K562 (cell line): ENCODE data around the gene ASCC3. TPM values are rescaled to one million over a fixed set of nuclear protein-coding genes. Genes with fewer than 3 reads are reported as not detected.

Experiments used
- ATAC-seq: fragments of 200-7000 bp; cut with Tn5 transposase; 3 replicates; pipeline ENCODE4 v1.9.1; 2020; ENCODE audit warnings: moderate library complexity
- BruUV-seq: library from RNA; stranded (reverse); fragments of 400-500 nt; replicated peaks from 2 replicates; lab custom pipeline; 2021; lab: Mats Ljungman, UMichigan
- CTCF ChIA-PET: fragments of 300-600 bp; formaldehyde crosslinking; extraction: SDS; loops from one replicate; lab custom pipeline; 2021; ENCODE audit warnings: low intra/inter-chr PET ratio; lab: Yijun Ruan, JAX
- POLR2A ChIA-PET: fragments of 300-600, 350-650 bp; sonication (Branson Sonifier 250); formaldehyde crosslinking; extraction: SDS; loops from one replicate; lab custom pipeline; 2021; ENCODE audit warnings: antibody characterized with exemption, inconsistent platforms; lab: Yijun Ruan, JAX
- DNase-seq, 4 experiments: peaks; one replicate each; pipeline versions ENCODE4 v3.0.0 to v3.0.0-alpha.2; 2011 to 2018; ENCODE audit warnings: low spot score in 3 of 4, mixed read lengths in 3 of 4; ENCODE audit errors: extremely low read depth in 1 of 4
- FAIRE-seq: peaks from 2 replicates; lab custom pipeline; 2011; peaks lifted over from hg19 to GRCh38; lab: Jason Lieb, UNC
- H2AFZ ChIP-seq: 2 replicates; pipeline ENCODE4 v1.6.0; 2011; ENCODE audit warnings: low read depth, low read length, control low read depth, inconsistent platforms
- H3K27ac ChIP-seq: fragments of 200-600 bp; 3 replicates; pipeline ENCODE4 v1.8.0; 2011; ENCODE audit warnings: low read depth, mild to moderate bottlenecking, control low read depth, inconsistent platforms, low read length, moderate library complexity, mixed read lengths; ENCODE audit errors: extremely low read depth
- H3K27me3 ChIP-seq, 2 experiments: fragments of 300-600 bp in 1 of 2; 2 replicates in 1 of 2; 3 replicates in 1 of 2; pipeline versions ENCODE4 v1.6.0 to v1.8.0; 2011; ENCODE audit warnings: inconsistent platforms in 2 of 2, low read length in 2 of 2, mild to moderate bottlenecking in 1 of 2, mixed read lengths in 1 of 2, moderate library complexity in 1 of 2; ENCODE audit not compliant: control insufficient read depth in 2 of 2, insufficient read depth in 2 of 2
- H3K36me3 ChIP-seq: fragments of 300-600 bp; 3 replicates; pipeline ENCODE4 v1.8.0; 2011; ENCODE audit warnings: mild to moderate bottlenecking, low read length, inconsistent platforms; ENCODE audit not compliant: control insufficient read depth, insufficient read depth
- H3K4me1 ChIP-seq, 2 experiments: fragments of 200-600 bp in 1 of 2; replicated peaks in 1 of 2; 2 replicates in 1 of 2; 3 replicates in 1 of 2; pipeline versions ENCODE4 v1.5.1 to v1.8.0; 2011; ENCODE audit warnings: inconsistent platforms in 2 of 2, low read length in 2 of 2, mild to moderate bottlenecking in 1 of 2, mixed read lengths in 1 of 2, moderate library complexity in 1 of 2; ENCODE audit not compliant: control insufficient read depth in 2 of 2, insufficient read depth in 2 of 2
- H3K4me2 ChIP-seq: 2 replicates; pipeline ENCODE4 v1.6.1; 2011; ENCODE audit warnings: low read length, control low read depth, inconsistent platforms, mixed read lengths; ENCODE audit not compliant: insufficient read depth
- H3K4me3 ChIP-seq: fragments of 200-600 bp; sonication (generic), shearing (Covaris generic); 2 replicates; pipeline ENCODE4 v1.5.1; 2016; ENCODE audit warnings: control low read depth, inconsistent platforms
- H3K79me2 ChIP-seq: fragments of 200-600 bp; 3 replicates; pipeline ENCODE4 v1.8.0; 2011; ENCODE audit warnings: low read length, inconsistent platforms; ENCODE audit not compliant: control insufficient read depth, insufficient read depth
- H3K9ac ChIP-seq, 2 experiments: 2 replicates each; pipeline versions ENCODE4 v1.6.0 to v1.6.1; 2011; ENCODE audit warnings: low read depth in 2 of 2, low read length in 2 of 2, control low read depth in 1 of 2, inconsistent platforms in 1 of 2, mild to moderate bottlenecking in 1 of 2, mixed read lengths in 1 of 2; ENCODE audit not compliant: insufficient read depth in 1 of 2
- H3K9me1 ChIP-seq: one replicate; pipeline ENCODE4 v1.6.0; 2011; ENCODE audit warnings: inconsistent platforms, mild to moderate bottlenecking, low read length, moderate library complexity; ENCODE audit not compliant: control insufficient read depth, insufficient read depth
- H3K9me3 ChIP-seq: replicated peaks from 2 replicates; pipeline ENCODE4 v1.5.1; 2011; ENCODE audit warnings: low read depth, low read length, inconsistent platforms; ENCODE audit not compliant: control insufficient read depth, insufficient read depth
- H4K20me1 ChIP-seq: replicated peaks from 2 replicates; pipeline ENCODE4 v1.6.1; 2011; ENCODE audit warnings: low read length, inconsistent platforms, mixed read lengths; ENCODE audit not compliant: control insufficient read depth, insufficient read depth
- E2F3 ChIP-seq: fragments of 250-450 bp; sonication (Bioruptor Pico); IDR thresholded peaks from 2 replicates; pipeline ENCODE4 v1.4.0; 2020; ENCODE audit warnings: mild to moderate bottlenecking
- FOXP1 ChIP-seq: sonication (generic); formaldehyde crosslinking; IDR thresholded peaks from 2 replicates; pipeline ENCODE4 v1.8.0; 2022; ENCODE audit warnings: mild to moderate bottlenecking, missing genetic modification reagents
- GABPB2 ChIP-seq: fragments of 250-450 bp; sonication (Bioruptor Pico); conservative IDR thresholded peaks from 2 replicates; pipeline ENCODE4 v1.5.1; 2021; ENCODE audit warnings: mild to moderate bottlenecking
- HBP1 ChIP-seq: fragments of 450-650 bp; formaldehyde crosslinking; IDR thresholded peaks from 2 replicates; pipeline ENCODE4 v1.4.0; 2022; ENCODE audit warnings: missing genetic modification characterization
- KLF13 ChIP-seq: fragments of 450-650 bp; IDR thresholded peaks from 2 replicates; pipeline ENCODE4 v1.6.1; 2016; ENCODE audit warnings: missing genetic modification characterization, low read depth, mild to moderate bottlenecking, missing compliant biosample characterization, moderate library complexity, borderline replicate concordance
- PHF21A ChIP-seq: fragments of 450-650 bp; IDR thresholded peaks from 2 replicates; pipeline ENCODE4 v1.6.1; 2017; ENCODE audit warnings: low read depth, borderline replicate concordance
- PURB ChIP-seq: sonication (generic); formaldehyde crosslinking; IDR thresholded peaks from 2 replicates; pipeline ENCODE4 v1.9.0; 2021; ENCODE audit warnings: low read depth, mild to moderate bottlenecking, missing genetic modification reagents
- RBM39 ChIP-seq: fragments of 200-400 bp; formaldehyde crosslinking; optimal IDR thresholded peaks from 2 replicates; pipeline ENCODE3; 2018; ENCODE audit warnings: low read depth, low read length
- RFX5 ChIP-seq: IDR thresholded peaks from 2 replicates; pipeline ENCODE4 v1.6.1; 2011; ENCODE audit warnings: low read depth, mild to moderate bottlenecking, improper control_type of control experiment, low read length
- SLC30A9 ChIP-seq: fragments of 250-450 bp; sonication (Bioruptor Pico); IDR thresholded peaks from 2 replicates; pipeline ENCODE4 v1.8.0; 2022; ENCODE audit warnings: mild to moderate bottlenecking, moderate library complexity
- TCF7L2 ChIP-seq: fragments of 150-350 bp; IDR thresholded peaks from 2 replicates; pipeline ENCODE4 v1.6.1; 2016; ENCODE audit warnings: low read depth, mild to moderate bottlenecking, low read length, moderate library complexity
- ZNF395 ChIP-seq: fragments of 200-800 bp; sonication (Bioruptor generic); IDR thresholded peaks from 2 replicates; pipeline ENCODE4 v1.6.1; 2017; ENCODE audit warnings: missing genetic modification characterization, missing compliant biosample characterization
- ZNF668 ChIP-seq: fragments of 250-450 bp; sonication (Bioruptor Pico); IDR thresholded peaks from 2 replicates; pipeline ENCODE4 v1.8.0; 2022; ENCODE audit warnings: mild to moderate bottlenecking, inconsistent platforms
- WGBS: fragments of 100-300 bp; shearing (Covaris generic); methylation state at CpG from one replicate; pipeline ENCODE4 v1.1.6; 2016; ENCODE audit warnings: low coverage, mixed read lengths; ENCODE audit not compliant: insufficient coverage; ENCODE audit errors: missing lambda C conversion rate; 5-methylcytosine and 5-hydroxymethylcytosine counted together
- in situ Hi-C: fragments of 300-500 bp; cut with MboI; formaldehyde crosslinking; loops from 4 replicates; pipeline ENCODE4 v1.15.0; 2018; ENCODE audit warnings: inconsistent platforms, mixed read lengths
- intact Hi-C: fragments of 100-400 bp; cut with micrococcal nuclease; formaldehyde crosslinking; loops from 2 replicates; pipeline ENCODE4 v1.14.2; 2022
- polyA plus RNA-seq, 8 experiments: library from polyadenylated mRNA; depleted of rRNA in 4 of 8; stranded (reverse) in 5 of 8; unstranded in 3 of 8; fragments of >200 nt; fragmentation: Nextera tagmentation in 2 of 8; fragmentation: Illumina TruSeq in 1 of 8; extraction: Ambion mirVana in 2 of 8; extraction: Trizol in 1 of 8; gene quantifications; 2 replicates each; pipeline versions ENCODE4 v1.2.1 to v1.2.3, GENCODE V29; 2011 to 2014; ENCODE audit warnings: inconsistent platforms in 1 of 8, missing spikeins in 1 of 8
- total RNA-seq, 7 experiments: library from RNA; depleted of rRNA in 6 of 7; stranded (reverse); fragments of >200 nt in 6 of 7; fragmentation: Illumina TruSeq in 2 of 7; extraction: Trizol in 2 of 7; gene quantifications; 2 replicates each; pipeline versions ENCODE4 v1.2.1 to v1.2.3, GENCODE V29; 2011 to 2021; ENCODE audit warnings: low replicate concordance in 1 of 7
- TF ChIP-seq, protein P1 (sequence below): sonication (generic); formaldehyde crosslinking; IDR thresholded peaks from 2 replicates; pipeline ENCODE4 v1.8.0; 2022; ENCODE audit warnings: mild to moderate bottlenecking, missing genetic modification reagents
- TF ChIP-seq, protein P2 (sequence below): fragments of 450-650 bp; IDR thresholded peaks from 2 replicates; pipeline ENCODE4 v1.6.1; 2018; ENCODE audit not compliant: partially characterized antibody

Gene ASCC3
- total and polyA plus RNA-seq, 9 of the 15 experiments (the other 6 are each of a cell fraction or from before 2014, with no cell fraction given): 16.1 to 56.1 (median 33.9) TPM

- no TSS peak for BruUV-seq
- no peak for FAIRE-seq
- in situ Hi-C loops (no loop called here), intact Hi-C loops (no loop called here)
- Histone ChIP-seq H3K4me1 (no peaks in the 10 kb centered on the region), H4K20me1 (no peaks in the 10 kb centered on the region), H3K9me1 (no peaks in the 10 kb centered on the region), H3K79me2 (no peaks in the 10 kb centered on the region), H3K9ac (no peak overlapping the region), H3K9me3 (no peaks in the 10 kb centered on the region), H3K27ac (no peak overlapping the region), H3K4me3 (no peak overlapping the region), H3K27me3 (no peaks in the 10 kb centered on the region), H3K36me3 (peaks cover 9% of the 10 kb centered on the region; the same call in 2 of the 3 replicates), H3K4me2 (no peak overlapping the region), H2AFZ (no peak overlapping the region)
- ChIA-PET POLR2A (no interaction called here), CTCF (no interaction called here)
- TF ChIP-seq, protein P1, sequence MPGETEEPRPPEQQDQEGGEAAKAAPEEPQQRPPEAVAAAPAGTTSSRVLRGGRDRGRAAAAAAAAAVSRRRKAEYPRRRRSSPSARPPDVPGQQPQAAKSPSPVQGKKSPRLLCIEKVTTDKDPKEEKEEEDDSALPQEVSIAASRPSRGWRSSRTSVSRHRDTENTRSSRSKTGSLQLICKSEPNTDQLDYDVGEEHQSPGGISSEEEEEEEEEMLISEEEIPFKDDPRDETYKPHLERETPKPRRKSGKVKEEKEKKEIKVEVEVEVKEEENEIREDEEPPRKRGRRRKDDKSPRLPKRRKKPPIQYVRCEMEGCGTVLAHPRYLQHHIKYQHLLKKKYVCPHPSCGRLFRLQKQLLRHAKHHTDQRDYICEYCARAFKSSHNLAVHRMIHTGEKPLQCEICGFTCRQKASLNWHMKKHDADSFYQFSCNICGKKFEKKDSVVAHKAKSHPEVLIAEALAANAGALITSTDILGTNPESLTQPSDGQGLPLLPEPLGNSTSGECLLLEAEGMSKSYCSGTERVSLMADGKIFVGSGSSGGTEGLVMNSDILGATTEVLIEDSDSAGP: no peak
- TF ChIP-seq HBP1: no peak
- no peak for TF ChIP-seq FOXP1 (CRISPR knock-in tag)
- TF ChIP-seq, protein P2, sequence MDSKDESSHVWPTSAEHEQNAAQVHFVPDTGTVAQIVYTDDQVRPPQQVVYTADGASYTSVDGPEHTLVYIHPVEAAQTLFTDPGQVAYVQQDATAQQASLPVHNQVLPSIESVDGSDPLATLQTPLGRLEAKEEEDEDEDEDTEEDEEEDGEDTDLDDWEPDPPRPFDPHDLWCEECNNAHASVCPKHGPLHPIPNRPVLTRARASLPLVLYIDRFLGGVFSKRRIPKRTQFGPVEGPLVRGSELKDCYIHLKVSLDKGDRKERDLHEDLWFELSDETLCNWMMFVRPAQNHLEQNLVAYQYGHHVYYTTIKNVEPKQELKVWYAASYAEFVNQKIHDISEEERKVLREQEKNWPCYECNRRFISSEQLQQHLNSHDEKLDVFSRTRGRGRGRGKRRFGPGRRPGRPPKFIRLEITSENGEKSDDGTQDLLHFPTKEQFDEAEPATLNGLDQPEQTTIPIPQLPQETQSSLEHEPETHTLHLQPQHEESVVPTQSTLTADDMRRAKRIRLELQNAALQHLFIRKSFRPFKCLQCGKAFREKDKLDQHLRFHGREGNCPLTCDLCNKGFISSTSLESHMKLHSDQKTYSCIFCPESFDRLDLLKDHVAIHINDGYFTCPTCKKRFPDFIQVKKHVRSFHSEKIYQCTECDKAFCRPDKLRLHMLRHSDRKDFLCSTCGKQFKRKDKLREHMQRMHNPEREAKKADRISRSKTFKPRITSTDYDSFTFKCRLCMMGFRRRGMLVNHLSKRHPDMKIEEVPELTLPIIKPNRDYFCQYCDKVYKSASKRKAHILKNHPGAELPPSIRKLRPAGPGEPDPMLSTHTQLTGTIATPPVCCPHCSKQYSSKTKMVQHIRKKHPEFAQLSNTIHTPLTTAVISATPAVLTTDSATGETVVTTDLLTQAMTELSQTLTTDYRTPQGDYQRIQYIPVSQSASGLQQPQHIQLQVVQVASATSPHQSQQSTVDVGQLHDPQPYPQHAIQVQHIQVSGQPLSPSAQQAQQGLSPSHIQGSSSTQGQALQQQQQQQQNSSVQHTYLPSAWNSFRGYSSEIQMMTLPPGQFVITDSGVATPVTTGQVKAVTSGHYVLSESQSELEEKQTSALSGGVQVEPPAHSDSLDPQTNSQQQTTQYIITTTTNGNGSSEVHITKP: no peak
- no peak for TF ChIP-seq ZNF668
- TF ChIP-seq GABPB2 (CRISPR knock-in tag): no peak
- no peak for TF ChIP-seq TCF7L2
- no peak for TF ChIP-seq KLF13 (tag)
- TF ChIP-seq PURB (CRISPR knock-in tag): no peak
- no peak for TF ChIP-seq E2F3 (CRISPR knock-in tag)
- no peak for TF ChIP-seq RBM39
- TF ChIP-seq PHF21A: no peak
- TF ChIP-seq RFX5: no peak
- no peak for TF ChIP-seq ZNF395 (CRISPR knock-in tag)
- no peak for TF ChIP-seq SLC30A9
- ATAC-seq: no peak
- WGBS: 94% methylated on average over 5 of the region's 6 CpGs
- DNase-seq: no peak
These were observed 168.1 kb downstream of the ASCC3 start for GRCh38 chr6:100712997-100713396.
